ENCODE data around the gene TOM1L2. TPM values are rescaled to one million over a fixed set of nuclear protein-coding genes. Genes with fewer than 3 reads are reported as not detected.
"Not testable (repeated sequence)": the region's sequence is repeated elsewhere in the genome, so short reads cannot be mapped to it uniquely, and the experiment has no call there.

Gene TOM1L2
- total RNA-seq, 2 donors from 2014 or later, result 55.2 to 60.8 TPM

- intact Hi-C loops (cut with DNase I), result no loop called here
- DNase-seq (ENCODE audit: low spot score), result no peak
These were observed 20.7 kb downstream of the TOM1L2 start for GRCh38 chr17:17951524-17951923.

GRCh38 chr17:17950806-17951205 is 21.4 kb downstream of the TOM1L2 start:
- intact Hi-C loops (cut with DNase I), result no loop called here
- DNase-seq (ENCODE audit: low spot score), result no peak

- intact Hi-C loops (cut with DNase I), result no loop called here
- DNase-seq (ENCODE audit: low spot score), result no peak
These were observed 21.9 kb downstream of the TOM1L2 start for GRCh38 chr17:17950347-17950746.

GRCh38 chr17:17947966-17948365 is 24.2 kb downstream of the TOM1L2 start:
- no peak for DNase-seq (ENCODE audit: low spot score)
- intact Hi-C loops (cut with DNase I), result loop anchor here in 1 of 2 donors (5.0 kb wide), 1 partner anchor 349 kb away; no protein-coding TSS in a partner anchor

- intact Hi-C loops (cut with DNase I), result loop anchor here in 1 of 2 donors (5.0 kb wide), 1 partner anchor 350 kb away; no protein-coding TSS in a partner anchor
- DNase-seq (ENCODE audit: low spot score), result no peak
These were observed 24.9 kb downstream of the TOM1L2 start for GRCh38 chr17:17947309-17947708.

GRCh38 chr17:17946093-17946492 is 26.1 kb downstream of the TOM1L2 start:
- intact Hi-C loops (cut with DNase I), result loop anchor here in 1 of 2 donors (5.0 kb wide), 1 partner anchor 351 kb away; no protein-coding TSS in a partner anchor
- no peak for DNase-seq (ENCODE audit: low spot score)

- intact Hi-C loops (cut with DNase I), result loop anchor here in 1 of 2 donors (5.0 kb wide), 1 partner anchor 353 kb away; no protein-coding TSS in a partner anchor
- DNase-seq (ENCODE audit: low spot score), result no peak
These were observed 27.5 kb downstream of the TOM1L2 start for GRCh38 chr17:17944743-17945142.

GRCh38 chr17:17944242-17944641 is 28.0 kb downstream of the TOM1L2 start:
- intact Hi-C loops (cut with DNase I), result no loop called here
- no peak for DNase-seq (ENCODE audit: low spot score)

- intact Hi-C loops (cut with DNase I), result no loop called here
- DNase-seq (ENCODE audit: low spot score), result no peak
These were observed 28.8 kb downstream of the TOM1L2 start for GRCh38 chr17:17943281-17943984.

GRCh38 chr17:17942846-17943245 is 29.4 kb downstream of the TOM1L2 start:
- intact Hi-C loops (cut with DNase I), result no loop called here

GRCh38 chr17:17941015-17941414 is 31.2 kb downstream of the TOM1L2 start:
- no peak for DNase-seq (ENCODE audit: low spot score)
- intact Hi-C loops (cut with DNase I), result no loop called here

More at GRCh38 chr17:17942846-17943245, 29.4 kb downstream of the TOM1L2 start:
- no peak for DNase-seq (ENCODE audit: low spot score)

- intact Hi-C loops (cut with DNase I), result no loop called here
- no peak for DNase-seq (ENCODE audit: low spot score)
These were observed 31.7 kb downstream of the TOM1L2 start for GRCh38 chr17:17940441-17940911.

- DNase-seq (ENCODE audit: low spot score); intact Hi-C loops (cut with DNase I): not testable (repeated sequence)
These were observed 32.3 kb downstream of the TOM1L2 start for GRCh38 chr17:17939941-17940340.

- intact Hi-C loops (cut with DNase I), result no loop called here
- no peak for DNase-seq (ENCODE audit: low spot score)
These were observed 33.7 kb downstream of the TOM1L2 start for GRCh38 chr17:17938388-17939107.

GRCh38 chr17:17937958-17938357 is 34.2 kb downstream of the TOM1L2 start:
- DNase-seq (ENCODE audit: low spot score), result no peak
- intact Hi-C loops (cut with DNase I), result no loop called here

- intact Hi-C loops (cut with DNase I), result no loop called here
- no peak for DNase-seq (ENCODE audit: low spot score)
These were observed 34.9 kb downstream of the TOM1L2 start for GRCh38 chr17:17937201-17937853.

- intact Hi-C loops (cut with DNase I), result no loop called here
- DNase-seq (ENCODE audit: low spot score), result peak; percentile 86
These were observed 36.6 kb downstream of the TOM1L2 start for GRCh38 chr17:17935321-17936271.

GRCh38 chr17:17934806-17935205 is 37.4 kb downstream of the TOM1L2 start:
- no peak for DNase-seq (ENCODE audit: low spot score)

GRCh38 chr17:17934214-17934613 is 38.0 kb downstream of the TOM1L2 start:
- intact Hi-C loops (cut with DNase I), result no loop called here
- DNase-seq (ENCODE audit: low spot score), result no peak

More at GRCh38 chr17:17934806-17935205, 37.4 kb downstream of the TOM1L2 start:
- intact Hi-C loops (cut with DNase I), result no loop called here

Data from posterior vena cava (tissue), 2 donors.